HG02885 (cell line): ENCODE data around the gene UBL3.

Source experiments
- ATAC-seq: cut with Tn5 transposase; IDR thresholded peaks from one replicate; pipeline ENCODE4 v1.9.1; 2021; ENCODE audit warnings: mild to moderate bottlenecking; ENCODE audit not compliant: unreplicated experiment, poor library complexity

Gene UBL3

GRCh38 chr13:29850213-29850898 is at the start of gene UBL3:
UBL3 (minus strand) TSS chr13:29850617; CDS start chr13:29849538, 1,079 bp downstream.
- ATAC-seq: peak; percentile 88

DNA sequence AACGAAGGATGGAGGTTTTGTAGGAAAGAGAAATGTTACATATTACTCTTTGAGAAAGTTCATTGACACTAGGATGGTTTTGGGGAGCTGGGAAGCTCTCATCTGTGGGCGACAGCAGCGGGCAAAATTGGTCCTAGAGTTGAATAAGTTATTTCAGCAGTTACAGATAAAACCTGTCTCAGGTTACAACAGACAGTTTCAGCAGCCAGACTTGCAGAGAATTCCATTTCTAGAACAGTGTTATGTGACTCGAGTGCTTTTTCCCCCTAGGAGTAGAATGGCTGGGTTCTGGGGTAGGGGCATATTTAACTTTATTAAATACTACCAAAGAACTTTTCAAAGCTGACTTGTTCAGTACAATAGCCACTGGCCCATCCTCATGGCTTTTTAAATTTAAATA is 46.7 kb upstream of the UBL3 start:
- ATAC-seq: no peak

DNA sequence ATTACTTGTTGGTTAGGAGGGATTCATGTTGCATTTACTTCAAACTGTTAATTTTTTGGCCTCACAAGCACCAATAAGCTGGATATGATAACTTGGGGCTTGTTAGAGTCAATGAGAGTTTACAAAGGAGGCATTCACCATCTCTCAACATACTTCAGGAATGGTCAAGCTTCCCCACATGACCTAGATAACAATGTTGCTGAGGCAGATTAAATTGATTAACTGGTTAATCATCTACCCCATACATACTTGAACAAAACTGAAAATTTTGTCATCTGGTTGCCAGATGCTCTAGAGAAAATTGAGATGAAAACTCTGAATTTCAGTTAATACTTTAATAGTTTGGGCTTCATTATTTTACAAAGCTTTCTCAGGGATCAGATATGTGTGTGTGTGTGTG is 43.0 kb upstream of the UBL3 start:
- no peak for ATAC-seq

DNA sequence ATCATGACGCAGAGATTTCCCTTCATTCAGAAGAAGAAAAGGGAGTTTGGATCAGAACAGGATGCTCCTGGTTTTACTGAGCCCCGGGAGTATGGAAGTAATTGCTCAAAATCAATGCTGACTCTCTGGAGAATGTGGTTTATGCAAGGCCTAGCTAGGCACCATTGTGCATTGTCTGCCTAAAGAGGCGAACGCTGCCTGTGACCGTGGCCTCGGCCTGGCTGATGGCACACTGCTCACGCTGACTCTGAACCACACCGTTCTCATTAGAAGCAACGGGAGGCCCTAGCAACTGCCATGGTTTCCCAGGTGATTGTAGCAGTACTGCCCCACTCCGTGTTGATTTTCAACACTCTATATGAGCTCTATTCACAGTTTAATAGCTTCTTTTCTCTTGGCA is 41.7 kb upstream of the UBL3 start:
- ATAC-seq: no peak

DNA sequence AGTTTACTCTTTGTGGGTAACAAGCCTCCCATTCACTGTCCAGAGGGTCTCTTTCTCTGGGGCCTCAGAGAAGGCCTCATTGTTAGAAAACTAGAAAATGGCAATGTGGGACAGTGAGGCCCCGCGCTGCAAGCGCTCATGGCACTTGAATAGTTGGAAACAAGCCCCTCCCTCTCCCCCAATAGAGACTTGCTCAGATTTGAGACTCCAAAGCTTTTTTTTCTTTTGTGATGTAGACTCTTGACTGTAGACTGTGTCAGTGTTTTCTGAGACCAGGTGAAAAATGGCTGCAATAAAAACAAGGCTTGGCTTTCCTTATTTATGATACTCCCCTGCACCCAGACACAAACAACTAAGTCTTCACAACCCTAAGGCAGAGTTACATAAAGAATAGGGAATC is 38.7 kb upstream of the UBL3 start:
- ATAC-seq: no peak

DNA sequence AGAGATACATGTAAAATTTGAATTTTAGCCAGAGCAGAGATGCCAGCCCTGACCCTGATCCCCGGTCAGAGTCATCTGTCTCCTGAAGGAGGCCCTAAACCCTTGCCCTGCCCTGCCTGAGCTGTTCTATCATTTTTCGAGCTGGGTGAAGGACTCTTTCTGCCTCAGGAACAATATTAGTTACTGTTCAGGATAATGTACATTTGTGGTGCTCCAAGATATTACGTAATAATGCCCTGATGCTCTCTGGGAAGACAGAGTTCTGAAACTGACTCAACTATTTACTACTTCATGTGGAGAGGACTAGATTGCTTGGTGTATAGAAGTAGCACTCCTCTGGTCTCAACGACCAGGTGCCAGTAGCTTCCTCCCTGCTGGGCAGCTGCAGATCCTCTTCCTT is 37.9 kb upstream of the UBL3 start:
- no peak for ATAC-seq

DNA sequence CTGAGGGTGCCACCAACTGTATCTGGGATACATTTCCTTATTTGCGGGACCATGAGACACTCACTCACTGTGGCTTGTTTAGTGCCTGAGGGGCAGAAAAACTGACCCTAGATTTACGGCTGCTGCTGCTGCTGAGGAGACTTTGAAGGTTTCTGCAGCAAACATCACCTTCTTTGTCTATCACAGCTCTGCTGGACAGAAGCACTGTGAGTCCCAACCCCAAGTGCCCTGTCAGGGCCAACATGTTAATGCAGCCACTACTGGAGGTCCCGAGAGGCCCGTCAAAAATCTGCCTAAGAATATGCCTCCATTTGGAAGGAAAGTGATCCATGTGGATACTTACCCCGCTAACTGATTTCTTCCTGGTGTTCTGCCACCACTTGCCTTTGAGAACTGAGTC is 37.3 kb upstream of the UBL3 start:
- ATAC-seq: no peak

GRCh38 chr13:29887030-29887557 is 36.7 kb upstream of the UBL3 start:
- no peak for ATAC-seq

DNA sequence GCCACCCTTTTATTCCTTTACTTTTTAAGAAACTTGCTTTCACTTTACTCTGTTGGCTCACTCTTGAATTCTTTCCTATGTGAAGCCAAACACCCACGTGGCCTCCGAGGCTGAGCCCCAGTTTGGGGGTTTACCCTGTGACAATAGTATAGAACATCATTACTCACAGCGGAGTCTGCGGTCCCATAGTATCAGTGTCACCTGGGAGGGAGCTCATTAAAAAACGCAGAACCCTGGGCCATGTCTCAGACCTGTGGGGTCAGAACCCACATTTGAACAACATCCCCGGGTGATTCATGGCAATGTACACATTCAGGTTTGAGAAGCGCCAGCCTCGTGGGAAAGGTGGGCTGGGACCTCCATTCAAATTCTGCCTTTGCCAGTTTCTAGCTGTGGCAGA is 36.0 kb upstream of the UBL3 start:
- ATAC-seq: no peak

DNA sequence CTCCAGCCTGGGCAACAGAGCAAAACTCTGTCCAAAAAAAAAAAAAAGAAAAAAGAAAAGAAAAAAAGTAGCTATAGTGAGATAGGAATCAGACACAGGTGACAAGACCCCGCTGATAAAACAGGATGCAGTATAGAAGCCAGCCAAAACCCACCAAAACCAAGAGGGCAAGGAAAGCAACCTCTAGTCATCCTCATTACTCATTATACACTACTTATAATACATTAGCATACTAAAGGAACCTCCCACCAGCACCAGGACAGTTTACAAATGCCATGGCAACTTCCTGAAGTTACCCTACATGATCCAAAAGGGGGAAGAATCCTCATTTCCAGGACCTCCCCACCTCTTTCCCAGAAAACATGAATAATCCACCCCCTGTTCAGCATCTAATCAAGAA is 35.6 kb upstream of the UBL3 start:
- ATAC-seq: no peak

DNA sequence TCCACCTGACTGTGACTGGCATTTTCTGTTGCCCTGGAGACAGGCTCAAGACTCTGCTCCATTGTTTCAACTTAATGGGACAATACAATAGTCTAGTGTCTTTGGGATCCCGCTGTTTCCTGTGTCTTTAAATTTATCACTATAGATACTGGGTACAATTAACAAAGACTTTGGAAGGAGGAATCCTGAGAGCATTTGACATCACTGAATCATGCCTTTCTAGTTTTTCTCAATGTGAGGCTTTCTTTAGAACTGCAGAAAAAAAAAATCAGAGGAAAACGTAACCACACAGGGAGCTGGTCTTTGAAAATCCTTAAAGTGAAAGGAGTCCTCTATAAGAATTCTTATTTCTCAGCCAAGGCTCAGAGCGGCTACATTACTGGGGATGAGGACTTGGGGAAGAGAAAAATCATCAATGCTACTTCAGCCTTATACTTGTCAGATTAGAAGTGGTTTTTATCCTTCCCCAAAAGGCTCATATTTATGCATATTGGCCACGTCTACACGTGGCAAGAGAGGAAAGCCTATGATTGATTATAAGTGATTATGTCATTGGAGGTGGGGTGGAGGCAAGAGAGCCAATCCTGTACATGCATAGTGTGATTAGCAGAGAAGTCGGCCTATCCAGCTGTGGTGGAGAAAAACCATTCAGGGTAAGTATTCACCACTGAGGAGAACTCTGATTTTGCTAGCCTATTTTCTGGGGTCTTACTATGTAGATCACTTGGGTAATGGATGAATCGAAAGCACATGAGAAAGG is 34.4 kb upstream of the UBL3 start:
- no peak for ATAC-seq

DNA sequence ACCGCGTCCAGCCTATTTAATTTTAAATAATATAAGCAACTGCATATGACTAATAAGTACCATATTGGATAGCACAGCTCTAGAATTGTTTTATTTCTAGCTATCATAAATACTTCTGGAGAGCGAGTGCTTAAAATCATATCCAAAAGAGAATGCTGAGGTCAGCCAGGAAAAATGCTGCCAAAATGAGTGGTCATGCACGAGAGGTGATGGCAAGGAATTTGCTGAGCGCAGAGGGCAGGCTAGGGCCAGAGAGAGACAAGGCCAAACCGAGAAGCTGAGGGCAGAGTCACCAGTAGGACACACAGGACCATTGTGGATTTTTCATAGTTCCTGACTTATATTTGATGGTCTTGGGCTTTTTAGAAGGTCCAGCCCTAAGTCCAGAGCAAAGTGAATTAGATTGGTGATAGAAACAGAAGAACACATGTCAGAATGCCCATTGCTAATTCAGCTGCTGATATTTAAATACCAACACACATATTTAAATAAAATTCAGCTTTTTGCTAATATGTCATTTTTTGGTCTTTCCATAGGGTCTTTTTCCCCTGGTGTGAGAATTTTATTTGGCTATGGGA is 33.6 kb upstream of the UBL3 start:
- ATAC-seq: no peak

DNA sequence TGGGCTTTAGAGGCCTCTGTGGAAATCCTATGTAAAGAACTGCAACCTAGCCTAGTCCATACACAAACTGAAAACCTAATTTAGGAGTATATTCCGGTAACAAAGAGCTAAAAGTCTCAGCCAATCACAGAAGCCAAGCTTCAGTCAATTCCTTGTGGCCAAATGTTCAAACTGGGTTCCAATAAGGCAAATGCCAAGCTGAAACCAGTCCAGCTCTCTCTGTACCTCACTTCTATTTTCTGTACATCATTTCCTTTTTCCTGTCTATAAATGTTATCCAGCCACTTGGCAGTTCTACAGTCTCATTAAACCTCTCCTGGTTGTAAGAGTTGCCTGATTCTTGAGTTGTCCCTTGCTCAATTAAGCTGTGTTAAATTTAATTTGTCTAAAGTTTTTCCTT is 31.7 kb upstream of the UBL3 start:
- no peak for ATAC-seq

DNA sequence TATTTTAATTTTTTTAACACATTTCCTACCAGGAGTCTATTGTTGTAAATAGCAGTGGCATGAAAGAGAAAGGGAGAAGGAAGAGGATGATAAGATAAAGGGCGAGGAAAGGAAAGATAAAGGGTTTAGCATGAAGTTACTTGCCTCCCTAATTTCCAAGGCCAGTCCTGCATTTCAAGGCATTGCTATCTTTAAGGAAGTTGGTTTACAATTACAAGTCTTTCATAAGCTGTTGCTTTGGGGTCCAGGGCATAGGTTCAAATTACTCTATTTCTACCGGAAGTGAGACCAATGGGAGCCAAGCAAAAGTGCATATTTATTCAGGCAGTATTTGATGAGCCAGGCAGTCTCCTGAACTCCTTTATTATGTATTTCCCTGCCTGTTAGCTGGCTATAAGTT is 27.7 kb upstream of the UBL3 start:
- no peak for ATAC-seq

DNA sequence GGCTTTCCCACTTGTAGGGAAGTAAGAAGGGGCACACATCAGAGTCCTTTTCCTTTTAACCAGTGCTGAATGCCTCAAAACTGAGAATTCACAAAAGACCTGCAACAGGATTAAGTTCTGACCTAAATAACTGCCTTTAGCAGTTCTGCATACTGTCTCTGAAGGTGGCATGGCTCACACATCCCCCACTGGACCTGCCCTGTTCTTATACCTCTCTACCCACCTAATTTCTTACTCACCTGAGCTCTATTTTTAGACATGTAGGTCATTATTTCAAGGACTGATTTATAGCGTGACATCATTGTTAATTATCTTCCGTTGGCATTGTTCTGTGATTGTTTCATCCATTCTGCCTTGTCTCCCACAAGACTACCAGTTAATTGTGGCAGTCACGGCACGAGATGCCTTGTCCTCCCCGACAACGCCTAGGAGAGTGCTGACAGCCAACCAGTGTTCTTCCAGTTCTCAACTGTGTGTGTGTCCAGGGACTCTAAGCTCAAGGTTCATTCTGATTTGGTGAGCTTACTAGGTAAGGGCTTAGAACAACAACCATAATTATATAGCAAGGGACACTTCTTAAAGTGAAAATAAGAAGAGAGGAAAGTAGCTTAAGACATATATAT is 27.1 kb upstream of the UBL3 start:
- no peak for ATAC-seq

DNA sequence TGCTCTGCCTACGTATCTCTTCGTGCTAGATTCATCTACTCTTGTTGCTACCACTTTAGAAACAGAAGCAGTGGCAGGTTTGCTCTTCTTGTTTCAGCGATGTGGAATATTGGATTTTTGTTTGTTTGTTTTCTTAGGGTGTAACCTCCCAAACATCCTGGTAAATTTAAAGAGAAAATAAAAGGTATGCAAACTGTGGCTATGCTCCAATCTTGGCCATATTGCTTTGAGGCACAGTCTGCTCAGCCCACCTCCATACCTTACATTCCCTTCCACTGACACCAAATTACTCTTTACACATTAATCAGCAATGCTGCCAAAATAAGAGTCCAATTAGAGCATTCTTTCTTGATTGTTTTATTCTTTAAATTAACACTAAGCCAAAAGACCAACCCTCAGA is 25.2 kb upstream of the UBL3 start:
- no peak for ATAC-seq

- ATAC-seq: no peak
These were observed 18.2 kb upstream of the UBL3 start for GRCh38 chr13:29868581-29868980.

DNA sequence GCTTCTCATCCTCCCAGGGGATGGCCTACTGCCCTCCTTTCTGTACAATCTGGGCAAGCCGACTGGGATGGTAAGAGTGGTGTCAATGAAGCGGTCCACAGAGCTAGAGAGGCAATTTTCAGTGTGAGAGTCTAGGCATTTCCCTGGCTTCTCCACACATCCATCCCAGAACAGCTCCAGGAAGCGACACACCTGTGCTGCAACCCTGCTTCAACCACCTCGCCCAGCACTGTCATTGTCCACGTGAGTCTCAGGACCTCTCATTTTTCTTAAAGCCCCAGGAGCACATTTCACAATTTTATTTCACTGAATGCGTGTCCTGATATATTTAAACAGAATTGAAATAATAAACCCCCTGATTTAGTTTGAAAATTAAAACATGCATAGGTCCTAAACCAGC is 15.5 kb upstream of the UBL3 start:
- no peak for ATAC-seq

DNA sequence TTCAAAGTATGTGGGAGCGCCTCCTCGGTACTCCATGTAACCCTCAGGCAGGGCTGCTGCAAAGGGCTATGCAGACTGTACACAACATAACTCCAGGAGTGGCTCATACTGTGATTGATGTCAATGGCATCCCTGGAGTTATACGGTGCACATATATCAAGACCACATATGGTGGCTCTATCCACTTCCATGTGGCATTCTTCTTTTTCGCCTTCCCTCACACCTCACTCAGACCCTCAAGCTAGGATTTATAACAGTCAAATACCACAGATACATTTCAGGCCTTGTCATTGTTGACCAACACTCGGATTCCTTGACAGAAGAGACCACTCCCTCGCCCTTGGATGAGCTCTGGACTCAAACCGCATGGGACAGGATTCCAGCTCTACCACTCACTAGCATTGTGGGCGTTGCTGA is 11.3 kb upstream of the UBL3 start:
- ATAC-seq: no peak

- no peak for ATAC-seq
These were observed 9.6 kb upstream of the UBL3 start for GRCh38 chr13:29859971-29860370.

DNA sequence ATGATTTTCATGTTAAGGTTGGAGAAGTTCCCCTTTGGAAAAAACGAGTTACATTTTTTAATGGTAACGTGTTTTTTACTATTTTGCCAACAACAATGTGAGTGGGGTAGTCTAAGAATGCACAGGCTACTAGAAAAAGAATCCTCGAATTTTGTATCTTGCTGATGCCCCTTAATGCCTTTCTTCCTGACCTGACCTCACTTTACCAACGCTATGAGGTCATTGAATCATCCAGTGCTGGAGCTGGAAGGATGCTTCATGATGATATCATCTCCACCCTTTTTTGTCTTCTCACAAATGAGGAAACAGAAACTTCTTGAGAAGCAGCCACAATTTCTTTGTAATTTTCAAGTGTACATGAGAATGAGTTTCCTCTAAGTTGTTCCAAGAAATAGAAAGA is 8.2 kb upstream of the UBL3 start:
- ATAC-seq: no peak
